ENCODE data around the gene ADK. TPM values are rescaled to one million over a fixed set of nuclear protein-coding genes. Genes with fewer than 3 reads are reported as not detected.

Gene ADK
- total and polyA plus RNA-seq, 2 donors (not counting 1 experiment from before 2014, with no cell fraction given): 25.3 to 47.8 TPM

DNA sequence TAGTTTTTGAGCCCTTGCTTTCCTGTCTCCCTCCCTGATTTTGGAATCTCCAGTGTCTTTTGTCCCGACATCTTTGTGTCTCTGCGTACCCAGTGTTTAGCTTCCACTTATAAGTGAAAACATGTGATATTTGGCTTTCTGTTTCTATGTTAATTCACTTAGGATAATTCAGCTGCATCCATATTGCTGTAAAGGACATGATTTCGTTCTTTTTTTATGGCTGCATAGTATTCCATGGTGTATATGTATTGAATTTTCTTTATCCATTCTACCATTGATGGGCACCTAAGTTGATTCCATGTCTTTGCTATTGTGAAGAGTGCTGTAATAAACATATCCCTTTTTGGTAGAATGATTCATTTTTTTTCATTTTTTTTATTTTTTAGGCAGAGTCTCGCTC lies 48.3 kb downstream of the ADK start:
- Histone ChIP-seq H4K20me1 (ENCODE audit: control insufficient read depth, extremely low read depth, insufficient read depth, low read length) (no peaks in the 10 kb centered on the region), H2AFZ (ENCODE audit: low read length) (no peak overlapping the region), H3K9me3 (ENCODE audit: control insufficient read depth, insufficient read depth, low read depth, low read length) (no peaks in the 10 kb centered on the region), H3K27ac (ENCODE audit: insufficient read depth, low read length) (no peak overlapping the region), H3K4me1 (ENCODE audit: control insufficient read depth, extremely low read depth, insufficient read depth, low read length) (peaks cover 2% of the 10 kb centered on the region), H3K4me2 (ENCODE audit: extremely low read depth, insufficient read depth, low read length) (no peak overlapping the region), H3K9ac (ENCODE audit: insufficient read depth, low read length) (no peak overlapping the region), H3K4me3 (replicated peaks in 1 of 4; ENCODE audit: control extremely low read depth in 1 of 4, insufficient read depth in 1 of 4, low read depth in 3 of 4, low read length in 4 of 4) (no peak overlapping the region), H3K36me3 (ENCODE audit: control insufficient read depth, insufficient read depth, low read length) (no peaks in the 10 kb centered on the region), H3K79me2 (ENCODE audit: control insufficient read depth, insufficient read depth, low read length) (peaks cover 18% of the 10 kb centered on the region), H3K27me3 (ENCODE audit: control insufficient read depth, insufficient read depth, low read length) (no peaks in the 10 kb centered on the region)
- TF ChIP-seq EZH2 (IDR thresholded peaks at IDR 0.05; ENCODE audit: low read length, missing control alignments): no peak
- TF ChIP-seq CTCF (conservative IDR thresholded peaks at IDR 0.05 in 1 of 2, IDR thresholded peaks at IDR 0.05 in 1 of 2; ENCODE audit: low read depth in 1 of 2, low read length in 2 of 2): no peak
- no peak for DNase-seq (ENCODE audit: low read depth in 2 of 2)

GRCh38 chr10:74202356-74202755 lies 51.3 kb downstream of the ADK start:
- TF ChIP-seq CTCF (conservative IDR thresholded peaks at IDR 0.05 in 1 of 2, IDR thresholded peaks at IDR 0.05 in 1 of 2; ENCODE audit: low read depth in 1 of 2, low read length in 2 of 2): peak in 1 of 2 donors; percentile 9
- no peak for TF ChIP-seq EZH2 (IDR thresholded peaks at IDR 0.05; ENCODE audit: low read length, missing control alignments)
- Histone ChIP-seq H3K4me1 (ENCODE audit: control insufficient read depth, extremely low read depth, insufficient read depth, low read length) (no peaks in the 10 kb centered on the region), H3K4me3 (replicated peaks in 1 of 4; ENCODE audit: control extremely low read depth in 1 of 4, insufficient read depth in 1 of 4, low read depth in 3 of 4, low read length in 4 of 4) (no peak overlapping the region), H3K9ac (ENCODE audit: insufficient read depth, low read length) (no peak overlapping the region), H3K9me3 (ENCODE audit: control insufficient read depth, insufficient read depth, low read depth, low read length) (no peaks in the 10 kb centered on the region), H3K4me2 (ENCODE audit: extremely low read depth, insufficient read depth, low read length) (no peak overlapping the region), H4K20me1 (ENCODE audit: control insufficient read depth, extremely low read depth, insufficient read depth, low read length) (no peaks in the 10 kb centered on the region), H3K27ac (ENCODE audit: insufficient read depth, low read length) (no peak overlapping the region), H2AFZ (ENCODE audit: low read length) (no peak overlapping the region), H3K27me3 (ENCODE audit: control insufficient read depth, insufficient read depth, low read length) (no peaks in the 10 kb centered on the region), H3K79me2 (ENCODE audit: control insufficient read depth, insufficient read depth, low read length) (peaks cover 7% of the 10 kb centered on the region), H3K36me3 (ENCODE audit: control insufficient read depth, insufficient read depth, low read length) (no peaks in the 10 kb centered on the region)
- DNase-seq (ENCODE audit: low read depth in 2 of 2): peak; percentile 4 to 48

DNA sequence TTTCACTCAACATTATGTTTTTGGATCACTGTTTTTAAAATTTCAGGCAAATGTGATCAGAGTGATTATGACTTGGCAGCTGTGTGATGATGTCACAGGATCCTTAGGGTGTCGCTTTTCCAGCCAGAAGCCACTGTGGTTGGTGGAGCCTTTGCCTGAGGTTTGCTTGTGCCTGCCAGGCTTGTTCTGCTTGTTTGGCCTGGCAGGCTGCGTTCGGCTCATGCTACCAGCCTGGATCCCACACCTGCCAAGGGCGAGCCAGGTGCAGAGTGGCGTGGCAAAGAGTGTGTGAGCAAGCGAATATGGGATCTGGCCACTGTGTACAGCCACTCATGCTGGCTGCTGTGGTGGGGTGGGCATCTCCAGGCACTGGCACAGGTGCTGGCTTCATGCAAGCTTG lies 55.7 kb downstream of the ADK start:
- Histone ChIP-seq H3K27ac (ENCODE audit: insufficient read depth, low read length) (no peak overlapping the region), H3K4me3 (replicated peaks in 1 of 4; ENCODE audit: control extremely low read depth in 1 of 4, insufficient read depth in 1 of 4, low read depth in 3 of 4, low read length in 4 of 4) (no peak overlapping the region), H3K9me3 (ENCODE audit: control insufficient read depth, insufficient read depth, low read depth, low read length) (no peaks in the 10 kb centered on the region), H3K4me2 (ENCODE audit: extremely low read depth, insufficient read depth, low read length) (no peak overlapping the region), H4K20me1 (ENCODE audit: control insufficient read depth, extremely low read depth, insufficient read depth, low read length) (no peaks in the 10 kb centered on the region), H2AFZ (ENCODE audit: low read length) (no peak overlapping the region), H3K4me1 (ENCODE audit: control insufficient read depth, extremely low read depth, insufficient read depth, low read length) (no peaks in the 10 kb centered on the region), H3K36me3 (ENCODE audit: control insufficient read depth, insufficient read depth, low read length) (no peaks in the 10 kb centered on the region), H3K79me2 (ENCODE audit: control insufficient read depth, insufficient read depth, low read length) (peaks cover 7% of the 10 kb centered on the region), H3K27me3 (ENCODE audit: control insufficient read depth, insufficient read depth, low read length) (no peaks in the 10 kb centered on the region), H3K9ac (ENCODE audit: insufficient read depth, low read length) (no peak overlapping the region)
- DNase-seq (ENCODE audit: low read depth in 2 of 2): no peak
- TF ChIP-seq EZH2 (IDR thresholded peaks at IDR 0.05; ENCODE audit: low read length, missing control alignments) (no peak), CTCF (conservative IDR thresholded peaks at IDR 0.05 in 1 of 2, IDR thresholded peaks at IDR 0.05 in 1 of 2; ENCODE audit: low read depth in 1 of 2, low read length in 2 of 2) (no peak)

All from fibroblast of lung (primary cell).